ENCODE data around the gene SELENOO.
"Not testable (repeated sequence)": the region's sequence is repeated elsewhere in the genome, so short reads cannot be mapped to it uniquely, and the experiment has no call there.

Gene SELENOO

DNA sequence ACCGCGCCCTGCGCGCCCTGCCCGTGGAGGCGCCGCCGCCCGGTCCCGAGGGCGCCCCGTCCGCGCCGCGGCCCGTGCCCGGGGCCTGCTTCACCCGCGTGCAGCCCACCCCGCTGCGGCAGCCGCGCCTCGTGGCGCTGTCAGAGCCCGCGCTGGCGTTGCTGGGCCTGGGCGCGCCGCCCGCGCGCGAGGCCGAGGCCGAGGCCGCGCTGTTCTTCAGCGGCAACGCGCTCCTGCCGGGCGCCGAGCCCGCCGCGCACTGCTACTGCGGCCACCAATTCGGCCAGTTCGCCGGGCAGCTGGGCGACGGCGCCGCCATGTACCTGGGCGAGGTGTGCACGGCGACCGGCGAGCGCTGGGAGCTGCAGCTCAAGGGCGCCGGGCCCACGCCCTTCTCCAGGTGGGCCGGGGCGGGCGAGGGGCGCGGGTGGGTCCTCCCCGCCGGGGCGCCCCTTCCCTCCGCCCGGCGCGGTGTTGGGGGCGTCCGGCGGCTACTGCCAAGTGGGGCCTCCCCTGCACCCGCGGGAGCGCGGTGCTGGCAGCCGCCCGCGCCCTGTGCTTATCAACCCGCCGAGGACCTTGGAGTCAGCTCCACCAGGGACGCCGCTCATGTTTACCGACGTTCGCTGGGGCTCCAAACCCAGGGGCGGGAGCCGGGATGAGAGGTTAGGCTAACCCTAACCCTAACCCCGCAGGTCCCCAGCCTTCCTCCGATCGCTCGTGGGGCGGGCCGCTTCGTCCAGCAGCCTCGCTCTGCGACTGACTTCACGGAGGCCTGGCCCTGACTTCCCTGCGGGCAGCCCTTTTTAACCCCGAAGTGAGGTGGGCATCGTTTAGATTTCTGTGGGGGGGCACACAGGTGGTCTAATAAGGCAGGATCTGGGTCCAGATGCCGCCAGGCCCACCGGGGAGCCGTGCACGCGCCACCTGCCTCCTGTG lies 649 bp downstream of the SELENOO start:
- peak; percentile 61 for DNase-seq

GRCh38 chr22:50202130-50202666 lies 1.4 kb downstream of the SELENOO start:
- no peak for DNase-seq

DNA sequence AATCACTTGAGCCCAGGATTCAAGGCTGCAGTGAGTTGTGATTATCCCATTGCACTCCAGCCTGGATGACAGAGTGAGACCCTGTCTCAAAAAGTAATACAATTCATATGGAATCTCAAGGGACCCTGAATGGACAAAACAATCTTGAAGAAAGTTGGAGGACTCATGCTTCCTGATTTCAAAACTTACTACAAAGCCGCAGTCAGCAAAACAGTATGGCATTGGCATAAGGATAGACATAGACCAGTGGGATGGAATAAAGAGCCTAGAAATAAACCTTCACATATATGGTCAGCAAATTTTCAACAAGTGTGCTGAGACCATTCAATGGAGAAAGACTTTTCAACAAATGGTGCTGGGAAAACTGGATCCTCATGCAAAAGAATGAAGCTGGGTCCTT lies 2.5 kb downstream of the SELENOO start:
- no peak for DNase-seq

GRCh38 chr22:50204571-50204970 lies 3.8 kb downstream of the SELENOO start:
- DNase-seq = no peak

- not testable (repeated sequence) for DNase-seq
These were observed 4.2 kb downstream of the SELENOO start for GRCh38 chr22:50204998-50205397.

DNA sequence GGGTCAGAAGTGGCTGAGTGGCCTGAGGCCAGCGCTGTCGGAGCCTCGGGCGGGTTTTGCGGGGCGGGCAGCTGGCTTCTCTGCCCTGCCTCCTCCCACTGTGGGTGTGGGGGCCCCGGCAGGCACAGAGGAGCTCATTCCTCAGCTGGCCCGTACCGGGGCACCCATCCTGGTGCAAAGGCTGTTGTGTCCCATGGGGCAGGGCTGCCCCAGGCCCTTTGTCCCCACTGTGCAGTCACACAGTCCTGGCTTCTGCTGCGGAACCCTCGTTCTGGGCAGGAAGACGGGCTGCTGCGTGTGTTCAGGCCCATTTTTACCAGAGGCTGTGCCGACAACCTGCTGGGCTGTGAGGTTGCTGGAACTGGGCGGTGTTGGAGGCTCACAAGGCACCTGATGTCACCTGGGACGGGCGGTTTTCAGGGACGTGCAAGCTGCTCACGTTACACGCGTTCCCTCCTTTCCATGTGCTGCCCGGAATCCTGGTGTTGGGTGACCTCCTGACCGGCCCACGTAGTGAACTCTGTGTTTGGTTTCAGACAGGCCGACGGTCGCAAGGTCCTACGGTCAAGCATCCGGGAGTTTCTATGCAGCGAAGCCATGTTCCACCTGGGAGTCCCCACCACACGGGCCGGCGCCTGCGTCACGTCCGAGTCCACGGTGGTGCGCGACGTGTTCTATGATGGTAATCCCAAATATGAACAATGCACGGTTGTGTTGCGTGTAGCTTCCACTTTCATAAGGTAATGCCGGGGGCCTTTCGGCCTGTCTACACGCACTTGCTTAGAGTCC lies 5.2 kb downstream of the SELENOO start:
- DNase-seq = no peak

DNA sequence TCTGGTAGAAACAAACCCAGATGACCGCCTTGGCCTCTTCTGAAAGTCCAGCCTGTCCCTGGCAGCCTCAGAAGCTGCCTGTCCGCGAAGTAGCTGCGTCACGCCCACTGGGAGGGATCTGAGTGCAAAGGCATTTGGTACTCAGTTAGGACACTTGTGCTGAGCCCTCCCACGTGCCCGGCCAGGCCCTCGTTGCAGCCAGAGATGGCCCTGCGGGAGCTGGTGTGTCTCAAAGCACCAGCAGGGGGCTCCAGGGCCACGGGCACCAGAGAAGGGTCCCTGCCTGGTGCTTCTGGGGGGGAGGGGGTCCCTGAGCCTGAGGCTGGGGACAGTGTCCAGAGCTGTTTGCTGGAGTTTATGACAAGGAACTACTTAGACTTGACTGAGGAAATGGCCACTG lies 5.8 kb downstream of the SELENOO start:
- peak; percentile 27 for DNase-seq

DNA sequence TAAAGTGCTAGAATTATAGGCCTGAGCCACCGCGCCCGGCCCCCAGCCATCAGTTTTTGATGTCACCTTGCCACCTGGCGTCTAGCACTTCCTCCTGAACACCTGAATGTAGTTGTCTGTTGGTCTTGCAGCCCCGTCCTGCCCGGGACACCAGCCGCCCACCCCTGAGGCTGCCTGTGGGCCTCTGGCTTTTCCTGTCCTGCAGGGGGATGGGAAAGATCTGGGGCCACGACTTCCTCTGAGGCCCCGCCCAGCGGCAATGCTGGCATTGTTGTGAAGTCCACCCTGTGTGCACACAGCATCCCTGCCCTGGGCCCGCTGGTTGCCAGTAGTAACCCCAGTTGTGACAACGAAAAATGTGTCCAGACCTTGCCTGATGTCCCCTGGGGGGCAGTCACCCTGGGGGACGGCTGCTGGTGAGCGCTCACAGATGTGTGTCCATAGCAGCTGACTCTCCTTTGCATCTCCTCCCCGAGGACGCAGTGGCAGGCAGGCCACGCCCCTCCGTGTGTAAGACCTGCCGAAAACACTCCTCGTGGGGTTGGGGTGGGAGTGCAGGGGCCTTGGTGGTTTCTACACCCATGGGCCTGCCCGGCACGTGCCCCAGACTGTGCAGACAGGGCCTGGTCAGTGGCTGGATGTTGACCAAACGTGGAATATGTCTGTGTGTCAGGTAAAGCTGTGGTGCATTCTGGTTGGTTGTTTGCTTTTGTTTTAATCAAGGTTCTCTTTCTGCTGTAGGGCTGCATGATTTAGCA lies 6.8 kb downstream of the SELENOO start:
- DNase-seq = no peak

DNA sequence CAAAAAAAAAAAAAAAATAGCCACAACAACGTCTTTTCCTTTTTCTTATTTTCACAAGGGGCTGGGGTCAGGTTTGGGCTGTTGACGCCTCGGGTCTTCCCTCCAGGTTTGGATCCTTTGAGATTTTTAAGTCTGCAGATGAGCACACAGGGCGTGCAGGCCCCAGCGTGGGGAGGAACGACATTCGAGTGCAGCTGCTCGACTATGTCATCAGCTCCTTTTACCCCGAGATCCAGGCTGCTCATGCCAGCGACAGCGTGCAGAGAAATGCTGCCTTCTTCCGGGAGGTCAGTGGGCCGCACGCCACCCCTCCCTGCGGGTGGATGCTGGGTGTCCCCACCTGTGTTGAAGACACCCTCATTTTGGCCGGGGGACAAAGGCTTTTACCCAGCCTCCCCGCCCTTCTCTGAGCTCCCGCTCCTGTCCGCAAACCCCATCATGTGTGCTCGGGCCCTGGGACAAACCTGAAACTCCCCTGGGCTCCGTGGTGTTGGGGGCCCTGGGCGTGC lies 7.7 kb downstream of the SELENOO start:
- no peak for DNase-seq

- DNase-seq = no peak
These were observed 8.4 kb downstream of the SELENOO start for GRCh38 chr22:50208939-50209892.

DNA sequence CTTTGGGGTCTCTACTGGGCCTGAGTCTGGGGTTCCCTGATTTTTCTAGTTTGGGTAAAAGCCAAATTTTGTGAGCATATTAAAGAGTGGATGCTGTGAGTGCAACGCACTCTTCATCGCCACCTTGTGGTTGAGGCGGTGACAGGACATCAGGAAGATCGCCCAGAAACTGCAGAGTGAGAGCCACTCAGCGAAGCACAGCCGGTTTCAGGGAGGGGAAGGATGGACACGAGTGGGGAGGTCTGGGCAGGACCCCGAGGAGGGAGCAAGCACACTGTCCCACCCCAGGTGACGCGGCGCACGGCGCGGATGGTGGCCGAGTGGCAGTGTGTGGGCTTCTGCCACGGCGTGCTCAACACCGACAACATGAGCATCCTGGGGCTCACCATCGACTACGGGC lies 9.1 kb downstream of the SELENOO start:
- peak; percentile 58 for DNase-seq

DNA sequence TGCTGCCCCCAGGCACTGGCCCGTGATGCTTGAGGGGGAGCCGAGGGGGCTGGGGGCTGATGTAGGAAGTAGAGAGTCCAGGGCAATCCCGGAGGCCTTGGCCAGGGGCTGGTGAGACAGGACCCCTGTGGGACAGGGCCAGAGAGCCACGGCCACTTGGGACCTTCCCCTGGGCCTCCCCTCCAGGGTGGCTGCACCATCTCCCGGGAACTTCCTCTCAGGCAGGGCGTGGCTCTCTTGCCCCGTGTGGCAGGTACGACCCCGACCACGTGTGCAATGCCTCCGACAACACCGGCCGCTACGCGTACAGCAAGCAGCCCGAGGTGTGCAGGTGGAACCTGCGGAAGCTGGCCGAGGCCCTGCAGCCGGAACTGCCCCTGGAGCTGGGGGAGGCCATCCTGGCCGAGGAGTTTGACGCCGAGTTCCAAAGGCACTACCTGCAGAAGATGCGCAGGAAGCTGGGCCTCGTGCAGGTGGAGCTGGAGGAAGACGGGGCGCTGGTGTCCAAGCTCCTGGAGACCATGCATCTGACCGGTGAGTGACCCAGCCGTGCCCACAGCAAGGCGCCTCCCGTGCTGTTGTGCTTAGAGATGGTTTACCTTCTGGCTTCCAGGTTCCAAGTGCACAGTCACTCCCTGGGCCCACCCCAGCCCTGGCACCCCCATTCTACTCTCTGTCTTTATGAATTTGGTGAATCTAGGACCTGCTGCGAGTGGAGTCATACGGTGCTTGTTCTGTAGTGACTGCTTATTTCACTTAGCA lies 9.7 kb downstream of the SELENOO start:
- DNase-seq = no peak

DNA sequence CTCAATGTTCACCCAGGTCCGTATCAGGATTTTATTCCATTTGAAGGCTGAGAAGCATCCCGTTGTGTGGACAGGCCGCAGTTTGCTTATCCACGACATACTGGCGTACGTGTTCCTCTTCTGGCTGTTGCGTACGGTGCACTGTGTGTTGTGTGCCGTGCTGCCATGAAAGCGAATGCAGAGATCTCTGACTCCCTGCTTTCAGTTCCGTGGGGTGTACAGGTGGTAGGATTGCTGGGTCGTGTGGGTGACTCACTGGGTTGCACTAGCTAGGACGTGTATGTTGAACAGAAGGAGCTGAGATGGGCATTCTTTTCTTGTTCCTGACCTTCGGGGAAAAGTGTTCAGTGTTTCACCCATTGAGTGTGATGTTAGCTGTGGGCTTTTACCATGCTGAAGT lies 10.3 kb downstream of the SELENOO start:
- DNase-seq = no peak

DNA sequence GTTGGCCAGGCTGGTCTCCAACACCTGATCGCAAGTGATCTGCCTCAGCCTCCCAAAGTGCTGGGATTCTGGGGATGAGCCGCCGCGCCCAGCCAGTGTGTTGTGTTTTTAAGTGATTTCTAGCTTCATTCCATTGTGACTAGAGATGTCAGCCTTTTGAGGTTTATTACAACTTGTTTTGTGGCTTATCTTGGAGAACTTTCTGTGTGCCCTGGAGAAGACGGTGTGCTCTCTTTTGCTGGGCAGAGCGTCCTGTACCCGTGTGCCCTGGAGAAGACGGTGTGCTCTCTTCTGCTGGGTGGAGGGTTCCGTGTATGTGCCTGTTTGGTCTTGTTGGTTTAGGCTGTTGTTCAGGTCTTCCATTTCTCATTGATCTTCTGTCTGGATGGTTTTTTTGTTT lies 12.5 kb downstream of the SELENOO start:
- no peak for DNase-seq

DNA sequence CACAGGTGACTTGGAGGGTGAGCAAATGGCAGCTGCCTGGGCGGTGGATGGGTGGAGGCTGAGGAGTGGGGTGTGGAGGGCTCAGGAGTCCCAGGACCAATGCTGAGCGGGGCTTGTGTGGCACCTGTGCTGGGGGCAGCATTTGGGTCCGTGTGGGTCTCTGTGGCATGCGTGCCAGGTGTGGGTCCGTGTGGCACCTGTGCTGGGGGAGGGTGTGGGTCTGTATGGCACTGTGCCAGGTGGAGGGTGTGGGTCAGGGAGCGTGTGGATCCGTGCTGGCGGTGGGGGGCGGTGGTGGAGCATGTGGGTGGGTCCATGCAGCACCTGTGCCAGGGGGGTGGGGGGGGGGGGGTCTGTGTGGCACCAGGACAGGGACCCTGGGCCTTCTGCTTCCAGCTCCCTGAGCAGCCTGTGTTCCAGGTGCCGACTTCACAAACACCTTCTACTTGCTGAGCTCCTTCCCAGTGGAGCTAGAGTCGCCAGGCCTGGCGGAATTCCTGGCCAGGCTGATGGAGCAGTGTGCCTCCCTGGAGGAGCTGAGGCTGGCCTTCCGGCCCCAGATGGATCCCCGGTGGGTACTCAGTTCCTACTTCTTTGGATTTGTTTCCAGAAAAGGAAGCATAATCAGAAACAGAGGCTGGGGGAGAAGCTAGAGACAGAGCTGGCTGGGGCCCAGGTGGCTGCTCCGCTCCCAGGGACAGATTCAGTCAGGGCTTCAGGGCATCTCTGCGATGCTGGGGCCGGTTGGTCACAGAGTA lies 14.7 kb downstream of the SELENOO start:
- no peak for DNase-seq

- no peak for DNase-seq
These were observed 15.4 kb downstream of the SELENOO start for GRCh38 chr22:50216055-50216683.

DNA sequence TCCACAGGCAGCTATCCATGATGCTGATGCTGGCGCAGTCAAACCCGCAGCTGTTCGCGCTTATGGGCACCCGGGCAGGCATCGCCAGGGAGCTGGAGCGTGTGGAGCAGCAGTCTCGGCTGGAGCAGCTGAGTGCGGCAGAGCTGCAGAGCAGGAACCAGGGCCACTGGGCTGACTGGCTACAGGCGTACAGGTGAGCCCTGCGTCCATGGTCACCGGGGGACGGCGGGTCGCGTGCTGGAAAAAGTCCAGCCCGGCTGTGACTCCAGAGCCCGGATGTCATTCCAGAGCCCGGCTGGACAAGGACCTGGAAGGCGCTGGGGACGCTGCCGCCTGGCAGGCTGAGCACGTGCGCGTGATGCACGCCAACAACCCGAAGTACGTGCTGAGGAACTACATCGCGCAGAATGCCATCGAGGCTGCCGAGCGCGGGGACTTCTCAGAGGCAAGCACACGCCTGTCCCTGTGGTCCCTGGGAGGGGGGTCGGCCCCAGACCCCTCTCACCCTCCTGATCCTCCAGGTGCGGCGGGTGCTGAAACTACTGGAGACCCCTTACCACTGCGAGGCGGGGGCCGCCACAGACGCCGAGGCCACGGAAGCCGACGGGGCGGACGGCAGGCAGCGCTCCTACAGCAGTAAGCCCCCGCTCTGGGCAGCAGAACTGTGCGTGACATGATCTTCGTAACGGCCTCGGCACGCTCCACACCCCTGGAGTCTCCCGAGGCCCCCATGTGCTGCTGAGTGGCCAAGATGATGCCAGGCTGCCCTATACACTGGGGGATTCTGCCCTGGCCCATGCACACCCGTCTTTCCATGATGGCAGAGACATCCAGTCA lies 16.1 kb downstream of the SELENOO start:
- DNase-seq = no peak

GRCh38 chr22:50217543-50218152 lies 16.8 kb downstream of the SELENOO start:
- no peak for DNase-seq
